HEK293 (cell line): ENCODE measurements around the gene VILL.
A peak's percentile ranks its signal among the peaks of the same experiment; 100 is the strongest.

Source experiments
- CTCF ChIA-PET: fragments of 350-600 bp; formaldehyde crosslinking; extraction: SDS; loops from one replicate; lab custom pipeline; 2021; ENCODE audit warnings: antibody characterized with exemption; lab: Yijun Ruan, JAX
- POLR2A ChIA-PET: fragments of 300-600 bp; formaldehyde crosslinking; extraction: SDS; loops from one replicate; lab custom pipeline; 2020; ENCODE audit warnings: antibody characterized with exemption, inconsistent platforms; lab: Yijun Ruan, JAX
- H3K27ac ChIP-seq: fragments of 200-500 bp; sonication (Bioruptor generic); 2 replicates; pipeline ENCODE4 v1.5.1; 2014; ENCODE audit warnings: low read depth, low read length, control low read depth, inconsistent platforms; ENCODE audit errors: extremely low read depth
- H3K36me3 ChIP-seq, 2 experiments: fragments of 200-500 bp in 1 of 2; sonication (Bioruptor generic) in 1 of 2; 1 replicate in 1 of 2; 2 replicates in 1 of 2; pipeline ENCODE4 v1.5.1; 2014 to 2017; ENCODE audit warnings: inconsistent platforms in 2 of 2, low read length in 2 of 2; ENCODE audit not compliant: control insufficient read depth in 2 of 2, insufficient read depth in 1 of 2
- H3K4me1 ChIP-seq: fragments of 200-500 bp; sonication (Bioruptor generic); 2 replicates; pipeline ENCODE4 v1.5.1; 2014; ENCODE audit warnings: mild to moderate bottlenecking, low read length, inconsistent platforms; ENCODE audit not compliant: control insufficient read depth, insufficient read depth
- H3K4me3 ChIP-seq: 2 replicates; pipeline ENCODE4 v1.5.1; 2011; ENCODE audit warnings: low read depth, mild to moderate bottlenecking, control low read depth, low read length, moderate library complexity
- H3K9me3 ChIP-seq: fragments of 200-500 bp; sonication (Bioruptor generic); 2 replicates; pipeline ENCODE4 v1.5.1; 2014; ENCODE audit warnings: low read depth, low read length, inconsistent platforms; ENCODE audit not compliant: control insufficient read depth, insufficient read depth
- KLF7 ChIP-seq: fragments of 450-650 bp; formaldehyde crosslinking; IDR thresholded peaks from 2 replicates; pipeline ENCODE4 v1.5.1; 2016; ENCODE audit warnings: missing biosample characterization, missing genetic modification characterization, borderline replicate concordance
- MEIS1 ChIP-seq: sonication (generic); formaldehyde crosslinking; IDR thresholded peaks from 2 replicates; pipeline ENCODE4 v1.8.1; 2022; ENCODE audit warnings: missing genetic modification reagents, mild to moderate bottlenecking, borderline replicate concordance
- MZF1 ChIP-seq: fragments of 450-650 bp; formaldehyde crosslinking; IDR thresholded peaks from 2 replicates; pipeline ENCODE4 v1.5.1; 2017; ENCODE audit warnings: missing biosample characterization, missing genetic modification characterization, borderline replicate concordance
- ZBTB17 ChIP-seq: fragments of 450-650 bp; formaldehyde crosslinking; IDR thresholded peaks from 2 replicates; pipeline ENCODE4 v1.5.1; 2016; ENCODE audit warnings: missing biosample characterization, missing genetic modification characterization
- ZBTB48 ChIP-seq: fragments of 450-650 bp; formaldehyde crosslinking; IDR thresholded peaks from 2 replicates; pipeline ENCODE4 v1.5.1; 2016; ENCODE audit warnings: missing biosample characterization, missing genetic modification characterization
- ZBTB6 ChIP-seq: fragments of 450-650 bp; formaldehyde crosslinking; IDR thresholded peaks from 2 replicates; pipeline ENCODE4 v1.5.1; 2017; ENCODE audit warnings: missing biosample characterization, missing genetic modification characterization
- ZBTB8A ChIP-seq: fragments of 450-650 bp; formaldehyde crosslinking; IDR thresholded peaks from 2 replicates; pipeline ENCODE4 v1.5.1; 2016; ENCODE audit warnings: missing biosample characterization, missing genetic modification characterization
- ZFP37 ChIP-seq: fragments of 450-650 bp; formaldehyde crosslinking; IDR thresholded peaks from 2 replicates; pipeline ENCODE4 v1.5.1; 2016; ENCODE audit warnings: missing biosample characterization, missing genetic modification characterization
- ZNF18 ChIP-seq: fragments of 450-650 bp; formaldehyde crosslinking; IDR thresholded peaks from 2 replicates; pipeline ENCODE4 v1.5.1; 2016; ENCODE audit warnings: missing biosample characterization, missing genetic modification characterization
- ZNF214 ChIP-seq: fragments of 450-650 bp; formaldehyde crosslinking; IDR thresholded peaks from 2 replicates; pipeline ENCODE4 v1.5.1; 2017; ENCODE audit warnings: missing biosample characterization, mild to moderate bottlenecking, missing genetic modification characterization, borderline replicate concordance
- ZNF223 ChIP-seq: fragments of 450-650 bp; formaldehyde crosslinking; IDR thresholded peaks from 2 replicates; pipeline ENCODE4 v1.5.1; 2016; ENCODE audit warnings: missing biosample characterization, missing genetic modification characterization
- ZNF24 ChIP-seq: fragments of 450-650 bp; formaldehyde crosslinking; IDR thresholded peaks from 2 replicates; pipeline ENCODE4 v1.5.1; 2016; ENCODE audit warnings: missing biosample characterization, missing genetic modification characterization
- ZNF266 ChIP-seq: fragments of 450-650 bp; formaldehyde crosslinking; IDR thresholded peaks from 2 replicates; pipeline ENCODE4 v1.5.1; 2016; ENCODE audit warnings: missing biosample characterization, missing genetic modification characterization, low read depth
- ZNF280D ChIP-seq: fragments of 450-650 bp; formaldehyde crosslinking; IDR thresholded peaks from 2 replicates; pipeline ENCODE4 v1.5.1; 2016; ENCODE audit warnings: missing biosample characterization, missing genetic modification characterization
- ZNF311 ChIP-seq: fragments of 450-650 bp; formaldehyde crosslinking; IDR thresholded peaks from 2 replicates; pipeline ENCODE4 v1.5.1; 2017; ENCODE audit warnings: missing biosample characterization, missing genetic modification characterization, borderline replicate concordance
- ZNF324 ChIP-seq: fragments of 450-650 bp; formaldehyde crosslinking; IDR thresholded peaks from 2 replicates; pipeline ENCODE4 v1.5.1; 2016; ENCODE audit warnings: missing biosample characterization, missing genetic modification characterization
- ZNF48 ChIP-seq: fragments of 450-650 bp; formaldehyde crosslinking; IDR thresholded peaks from 2 replicates; pipeline ENCODE4 v1.5.1; 2016; ENCODE audit warnings: missing biosample characterization, missing genetic modification characterization
- ZNF518A ChIP-seq: fragments of 450-650 bp; formaldehyde crosslinking; conservative IDR thresholded peaks from 2 replicates; pipeline ENCODE4 v1.5.1; 2016; ENCODE audit warnings: low read depth, missing biosample characterization, missing genetic modification characterization
- ZNF560 ChIP-seq: fragments of 450-650 bp; formaldehyde crosslinking; IDR thresholded peaks from 2 replicates; pipeline ENCODE4 v1.5.1; 2017; ENCODE audit warnings: missing biosample characterization, missing genetic modification characterization, borderline replicate concordance
- ZNF621 ChIP-seq: fragments of 450-650 bp; formaldehyde crosslinking; IDR thresholded peaks from 2 replicates; pipeline ENCODE4 v1.5.1; 2017; ENCODE audit warnings: missing biosample characterization, missing genetic modification characterization
- ZNF658 ChIP-seq: fragments of 450-650 bp; formaldehyde crosslinking; IDR thresholded peaks from 2 replicates; pipeline ENCODE4; 2016; ENCODE audit warnings: missing biosample characterization, missing genetic modification characterization
- ZNF660 ChIP-seq: fragments of 450-650 bp; IDR thresholded peaks from 2 replicates; pipeline ENCODE4 v1.5.1; 2018; ENCODE audit warnings: missing biosample characterization, mild to moderate bottlenecking, missing genetic modification characterization
- ZNF837 ChIP-seq: fragments of 450-650 bp; formaldehyde crosslinking; IDR thresholded peaks from 2 replicates; pipeline ENCODE4 v1.5.1; 2016; ENCODE audit warnings: missing biosample characterization, missing genetic modification characterization

VILL gene

GRCh38 chr3:38015984-38016383 is 25.4 kb downstream of the VILL start:
- Histone ChIP-seq H3K36me3 (peaks cover 0 to 11% of the 10 kb centered on the region in 2 experiments; a peak in 1 of 3 replicates), H3K27ac (no peak overlapping the region), H3K4me1 (no peaks in the 10 kb centered on the region), H3K9me3 (no peaks in the 10 kb centered on the region), H3K4me3 (no peak overlapping the region)
- TF ChIP-seq ZNF280D (tag by site-specific recombination) (0 out of 2 replicates have a peak, but pooled peaks have one; percentile 10), ZNF266 (tag by site-specific recombination) (no peak), MEIS1 (no peak), ZNF560 (no peak), ZNF837 (no peak), ZNF658 (tag by site-specific recombination) (no peak), ZNF518A (tag by site-specific recombination) (no peak)
- CTCF ChIA-PET: interaction anchor here (1.3 kb wide), 1 partner anchor 12 kb away, joined by 3 read pairs; no protein-coding TSS in a partner anchor
- POLR2A ChIA-PET: no interaction called here

DNA sequence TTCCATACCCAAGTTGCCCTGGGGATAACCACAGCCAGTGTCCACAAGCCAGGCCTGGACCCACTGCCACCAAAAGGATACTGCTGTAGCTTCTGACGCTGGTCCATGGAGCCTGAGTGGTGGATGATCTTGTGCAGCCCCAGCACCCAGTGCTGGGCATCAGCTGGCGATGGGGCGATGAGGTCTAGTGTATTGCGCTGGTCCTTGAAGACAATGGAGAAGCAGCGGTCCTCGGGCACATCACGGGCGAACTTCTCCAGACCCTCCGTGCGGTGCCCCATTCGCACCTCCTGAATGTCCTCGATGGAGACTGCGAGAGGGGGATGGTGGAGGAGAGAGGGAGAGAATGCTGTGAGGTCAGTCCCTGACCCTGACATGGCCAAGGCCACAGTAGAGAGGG is 25.8 kb downstream of the VILL start:
- Histone ChIP-seq H3K4me3 (no peak overlapping the region), H3K9me3 (no peaks in the 10 kb centered on the region), H3K27ac (no peak overlapping the region), H3K4me1 (no peaks in the 10 kb centered on the region), H3K36me3 (peaks cover 0 to 11% of the 10 kb centered on the region in 2 experiments; a peak in 1 of 3 replicates)
- POLR2A ChIA-PET: no interaction called here
- CTCF ChIA-PET: interaction anchor here (1.3 kb wide), 1 partner anchor 13 kb away, joined by 3 read pairs; no protein-coding TSS in a partner anchor
- TF ChIP-seq KLF7 (tag by site-specific recombination) (no peak), ZNF837 (no peak), ZBTB8A (no peak), ZNF660 (tag by site-specific recombination) (no peak), MZF1 (no peak), ZNF311 (tag by site-specific recombination) (no peak), ZNF621 (no peak), ZNF18 (tag by site-specific recombination) (no peak), ZNF223 (tag by site-specific recombination) (no peak), ZNF214 (tag by site-specific recombination) (no peak), ZNF24 (tag by site-specific recombination) (no peak), ZBTB48 (tag by site-specific recombination) (no peak), ZFP37 (tag by site-specific recombination) (no peak), ZNF48 (tag by site-specific recombination) (no peak), ZNF324 (no peak), ZBTB6 (tag by site-specific recombination) (no peak), ZBTB17 (tag by site-specific recombination) (no peak)
